GM10847 (cell line): Measurements from ENCODE around the gene IQGAP2.

Source experiments
- POLR2A ChIP-seq: IDR thresholded peaks from 2 replicates; pipeline ENCODE4 v1.6.1; 2011; ENCODE audit not compliant: insufficient read length; ENCODE audit errors: extremely low read depth

IQGAP2 gene

DNA sequence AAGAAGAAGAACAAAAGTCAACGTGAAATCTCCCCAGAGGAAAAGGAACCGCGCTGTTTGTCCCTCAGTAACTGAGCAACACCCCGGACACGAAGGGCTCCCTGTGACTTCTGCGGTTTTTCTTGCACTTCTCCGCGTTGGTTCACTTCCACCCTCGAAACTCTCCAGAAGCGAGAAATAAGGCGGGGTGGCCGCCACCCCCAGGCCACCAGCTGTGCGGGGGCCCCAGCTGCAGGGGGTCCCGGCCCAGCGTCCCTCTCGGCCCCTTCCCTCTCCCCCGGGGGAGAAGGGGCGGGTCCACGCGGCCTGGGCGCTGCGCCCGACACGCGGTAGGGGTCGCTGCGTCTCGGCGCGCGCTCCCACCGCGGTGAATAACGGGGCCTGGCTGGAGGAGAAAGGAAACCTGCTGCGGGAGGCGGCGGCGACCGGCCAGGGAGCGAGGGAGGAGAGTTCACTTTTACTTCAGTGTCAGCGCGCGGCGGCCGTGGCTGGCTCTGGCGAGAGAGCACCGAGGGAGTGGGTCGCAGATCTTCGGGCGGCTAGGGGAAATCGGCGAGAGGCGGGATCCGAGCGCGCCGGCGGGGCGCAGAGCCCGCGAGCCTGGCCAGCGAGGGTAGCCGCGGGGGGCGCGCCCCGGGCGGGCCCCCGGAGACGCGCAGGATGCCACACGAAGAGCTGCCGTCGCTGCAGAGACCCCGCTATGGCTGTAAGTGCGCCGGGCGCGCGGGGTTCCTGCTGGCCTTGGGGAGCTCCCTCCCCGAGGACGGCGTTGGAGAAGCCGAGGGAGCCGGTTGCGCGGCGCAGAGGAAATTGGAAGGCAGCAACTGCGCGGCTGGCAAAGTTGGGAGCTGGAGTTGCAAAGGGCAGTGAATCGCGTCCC, at the start of gene IQGAP2:
TSS of gene IQGAP2 (plus strand) at position 400 of the 880 bp plus-strand sequence. CDS start at position 661, 261 bp downstream.
- TF ChIP-seq POLR2A, result peak; percentile 50

- TF ChIP-seq POLR2A, result no peak
These were observed 46.2 kb upstream of the IQGAP2 start for GRCh38 chr5:76356887-76357286.

DNA sequence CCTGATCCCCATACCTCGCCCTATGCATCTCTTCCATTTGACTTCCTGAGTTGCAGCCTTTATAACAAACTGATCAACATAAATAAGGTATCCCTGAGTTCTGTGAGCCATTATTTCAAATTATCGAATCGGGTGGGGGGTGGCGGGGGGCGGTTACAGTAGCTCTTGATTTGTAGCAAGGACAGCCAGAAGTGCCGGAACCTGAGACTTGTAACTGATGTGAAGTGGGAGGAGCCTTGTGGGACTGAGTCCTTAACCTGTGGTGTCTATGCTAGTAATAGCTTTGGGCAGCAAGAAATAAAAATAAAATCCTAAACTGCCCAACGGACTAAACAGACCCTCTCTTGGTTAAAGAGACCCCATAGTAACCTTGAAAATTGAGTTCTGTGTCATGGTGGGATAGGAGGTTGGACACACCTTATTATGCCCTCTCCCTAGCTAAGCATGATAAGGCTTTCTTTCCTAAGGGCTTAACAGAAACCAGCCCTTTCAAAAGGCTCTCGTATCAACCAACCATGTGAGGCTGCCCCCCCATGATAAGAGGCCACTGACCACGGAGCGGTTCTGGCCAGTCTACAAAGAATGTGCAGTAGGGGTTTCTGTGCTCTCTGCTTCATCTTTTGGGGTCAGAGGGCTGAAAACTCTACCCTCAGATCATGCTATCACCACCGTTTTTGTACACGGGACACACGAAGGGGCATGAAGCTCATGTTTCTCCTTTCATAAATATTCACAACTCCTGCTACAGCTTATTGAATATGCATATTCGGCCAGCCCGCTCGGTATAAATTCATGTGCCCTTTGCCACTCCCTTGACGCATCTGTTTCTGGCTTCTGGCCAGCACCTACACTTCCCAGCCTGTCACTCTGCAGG, 39.5 kb upstream of the IQGAP2 start:
- TF ChIP-seq POLR2A, result no peak

DNA sequence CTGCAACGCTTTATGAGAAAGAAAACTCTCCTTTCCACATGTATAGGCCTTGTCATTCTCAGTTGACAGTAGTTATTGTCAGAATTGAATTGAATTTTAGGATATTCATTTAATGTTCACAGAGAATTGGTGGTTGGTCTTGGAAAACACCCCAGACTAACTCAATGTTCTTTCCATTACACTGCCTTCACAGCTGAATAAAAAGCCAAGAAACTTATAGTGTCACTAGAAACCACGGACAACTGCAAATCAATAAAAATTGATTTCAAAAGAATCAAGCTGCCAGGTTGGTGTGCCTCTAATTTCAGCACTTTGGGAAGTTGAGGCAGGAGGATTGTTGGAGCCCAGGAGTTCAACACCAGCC, 38.9 kb upstream of the IQGAP2 start:
- no peak for TF ChIP-seq POLR2A

GRCh38 chr5:76365561-76365960, 37.5 kb upstream of the IQGAP2 start:
- no peak for TF ChIP-seq POLR2A

DNA sequence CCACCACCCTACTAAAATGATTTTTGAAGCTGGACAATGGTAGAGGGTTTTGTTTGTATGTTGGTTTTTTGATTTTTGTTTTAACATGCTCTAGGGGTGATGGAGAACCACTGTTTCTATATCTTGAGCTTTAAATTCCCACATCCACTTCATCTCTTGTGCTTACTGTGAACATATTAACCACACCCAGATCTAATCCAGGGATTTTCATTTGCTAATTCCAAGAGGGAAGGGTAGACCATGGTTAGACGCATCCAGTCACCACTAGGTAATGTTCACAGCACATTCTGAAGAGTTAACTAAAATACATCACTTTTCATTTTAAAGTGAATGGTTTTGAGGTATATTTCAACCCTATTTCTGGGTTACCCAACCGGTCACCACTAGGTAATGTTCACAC, 36.5 kb upstream of the IQGAP2 start:
- no peak for TF ChIP-seq POLR2A

DNA sequence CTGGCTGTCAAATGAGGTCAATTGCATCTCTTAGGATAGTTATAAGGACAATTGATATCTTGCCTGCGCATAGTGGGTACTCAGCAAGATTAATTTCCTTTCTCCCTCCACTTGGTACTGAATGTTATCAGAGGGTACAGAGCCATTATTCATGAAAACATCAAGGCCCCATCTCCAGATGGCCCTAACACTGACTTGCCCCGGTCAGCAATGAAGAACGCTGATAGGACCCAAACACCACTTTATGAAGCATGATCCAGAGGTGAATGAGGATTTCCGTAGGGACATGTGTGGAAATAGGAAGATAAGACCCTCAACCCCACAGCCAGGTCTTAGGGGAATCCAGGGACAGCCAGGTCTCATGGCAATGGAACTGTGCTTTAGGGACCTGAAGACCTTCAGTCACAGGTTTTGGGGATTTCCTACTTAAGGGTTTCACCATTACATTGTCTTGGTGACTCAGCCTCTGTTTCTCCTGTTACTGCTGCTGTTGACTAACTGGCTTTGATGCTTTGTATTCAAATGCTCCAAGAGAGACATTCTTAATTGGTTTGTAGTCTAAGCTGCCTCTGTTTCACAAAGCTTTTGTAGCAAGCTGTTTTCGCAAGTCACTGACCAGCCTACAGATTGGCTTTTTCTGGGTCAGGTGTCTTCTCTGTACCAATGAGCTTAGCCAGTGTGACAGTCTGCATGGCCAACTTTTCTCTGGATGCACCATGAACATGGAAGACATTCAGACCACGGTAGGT, 35.3 kb upstream of the IQGAP2 start:
- no peak for TF ChIP-seq POLR2A

GRCh38 chr5:76368941-76369340, 34.1 kb upstream of the IQGAP2 start:
- no peak for TF ChIP-seq POLR2A

DNA sequence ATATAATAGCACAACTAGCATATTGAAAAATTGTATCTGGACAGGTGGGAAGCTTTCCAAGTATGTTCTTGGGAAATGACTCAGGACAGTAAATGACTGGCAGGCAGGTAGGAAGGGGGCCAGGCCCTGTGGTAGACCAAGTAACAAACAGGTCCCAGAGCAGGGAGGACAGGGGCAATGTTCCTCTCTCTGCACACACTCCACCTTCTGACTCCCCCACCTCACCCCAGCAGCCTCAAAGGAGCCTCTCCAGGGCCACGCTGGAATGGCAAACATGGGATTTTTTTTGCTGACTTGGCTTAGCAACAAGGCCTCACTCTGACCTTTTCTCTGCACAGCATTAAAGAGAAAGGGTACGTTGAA, 31.1 kb upstream of the IQGAP2 start:
- TF ChIP-seq POLR2A, result no peak

GRCh38 chr5:76372323-76373054, 30.6 kb upstream of the IQGAP2 start:
- TF ChIP-seq POLR2A, result no peak

DNA sequence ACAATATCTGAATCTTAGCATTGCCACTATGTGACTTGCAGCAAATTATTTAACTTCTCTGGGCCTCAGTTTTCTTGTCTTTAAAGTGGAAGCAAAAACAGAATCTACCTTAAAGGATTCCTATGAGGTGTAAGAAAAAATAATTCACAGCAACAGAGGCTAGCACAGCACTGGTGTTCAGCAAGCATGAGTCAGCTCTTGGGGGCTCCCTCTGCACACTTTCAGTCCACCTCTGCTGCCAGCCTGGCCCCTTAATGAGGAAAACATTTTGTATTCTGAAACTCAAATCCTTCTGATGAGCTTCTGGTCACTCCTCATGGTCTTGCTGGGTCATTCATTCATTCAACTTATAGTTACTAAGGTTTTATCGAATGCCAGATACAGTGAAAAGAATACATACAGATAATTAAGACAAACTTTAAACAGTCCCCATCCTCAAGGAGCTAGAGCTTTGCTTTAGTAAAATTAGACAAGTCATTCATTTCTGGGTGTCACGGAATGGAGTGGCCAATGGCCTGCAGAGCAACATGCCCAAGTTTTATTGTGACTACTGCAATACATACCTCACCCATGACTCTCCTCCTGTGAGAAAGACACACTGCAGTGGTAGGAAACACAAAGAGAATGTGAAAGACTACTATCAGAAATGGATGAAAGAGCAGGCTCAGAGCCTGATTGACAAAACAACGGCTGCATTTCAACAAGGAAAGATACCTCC, 26.8 kb upstream of the IQGAP2 start:
- no peak for TF ChIP-seq POLR2A

DNA sequence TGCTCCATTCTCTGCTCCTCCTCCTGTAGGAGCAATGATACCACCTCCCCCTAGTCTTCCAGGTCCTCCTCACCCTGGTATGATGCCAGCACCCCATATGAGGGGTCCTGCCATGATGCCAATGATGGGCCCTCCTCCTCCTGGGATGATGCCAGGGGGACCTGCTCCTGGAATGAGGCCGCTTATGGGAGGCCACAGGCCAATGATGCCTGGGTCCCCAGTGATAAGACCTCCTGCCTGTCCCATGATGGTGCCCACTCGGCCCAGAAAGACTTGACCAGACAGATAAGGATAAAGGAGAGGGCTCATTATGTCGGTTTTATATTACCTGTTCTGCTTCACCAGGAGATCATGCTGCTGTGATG, 26.2 kb upstream of the IQGAP2 start:
- no peak for TF ChIP-seq POLR2A

DNA sequence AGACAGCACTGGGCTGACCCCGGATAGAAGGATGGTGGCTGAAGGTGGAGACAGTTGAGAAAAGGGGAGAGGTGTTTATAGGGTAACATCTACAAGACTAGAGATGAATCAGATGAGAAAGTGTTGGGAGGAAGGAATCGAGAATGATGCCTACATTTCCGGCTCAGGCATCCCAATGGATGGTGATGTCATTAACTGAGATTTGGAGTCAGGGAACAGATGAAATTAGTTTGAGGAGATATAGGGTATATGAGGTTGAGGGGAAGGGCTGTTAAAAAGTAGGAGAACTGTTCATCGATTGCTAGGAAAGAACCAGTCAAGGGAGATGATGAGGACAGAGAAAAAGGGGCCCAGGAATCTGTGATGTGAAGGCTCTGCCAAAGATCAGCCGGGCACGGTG, 24.7 kb upstream of the IQGAP2 start:
- TF ChIP-seq POLR2A, result no peak

DNA sequence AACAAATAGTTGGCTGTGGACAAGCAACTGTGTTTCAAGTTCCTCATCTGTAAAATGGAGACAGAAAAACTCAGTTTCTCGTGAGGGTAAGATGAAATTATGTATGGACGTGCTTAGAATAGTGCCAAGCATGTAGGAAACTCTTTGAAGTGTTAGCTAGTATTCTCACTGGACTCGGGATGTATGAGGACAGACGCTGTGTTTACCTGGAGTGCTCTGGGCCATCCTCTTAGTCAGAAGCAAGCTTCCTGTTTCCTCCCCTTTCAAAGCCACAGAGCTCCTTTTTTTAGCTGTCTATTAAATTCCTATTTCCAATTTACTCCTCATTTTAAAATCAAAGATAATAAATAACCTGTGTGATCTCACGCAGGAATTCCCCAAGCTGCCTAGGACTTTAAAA, 23.8 kb upstream of the IQGAP2 start:
- TF ChIP-seq POLR2A, result no peak
